ENCODE data around the gene NRG3.

DNA sequence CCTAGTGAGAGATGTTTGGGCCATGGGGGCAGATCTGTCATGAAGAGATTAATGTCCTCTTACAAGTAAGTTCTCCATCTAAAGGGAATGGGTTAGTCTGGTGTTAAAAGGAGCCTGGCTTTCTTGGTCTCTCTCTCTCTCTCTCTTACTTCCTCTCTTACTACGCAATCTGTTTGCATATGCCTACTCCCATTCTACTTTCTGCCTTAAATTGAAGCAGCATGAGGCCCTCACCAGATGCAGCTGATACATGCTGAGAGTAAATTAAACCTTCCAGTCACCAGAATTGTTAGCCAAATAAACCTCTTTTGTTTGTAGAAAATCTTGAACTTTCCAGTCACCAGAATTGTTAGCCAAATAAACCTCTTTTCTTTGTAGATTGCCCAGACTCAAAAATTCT, 884.1 kb downstream of the NRG3 start:
- TF ChIP-seq EZH2phosphoT487 (IDR thresholded peaks at IDR 0.05; ENCODE audit: borderline replicate concordance, low read length), result no peak
- TF ChIP-seq, protein P1, sequence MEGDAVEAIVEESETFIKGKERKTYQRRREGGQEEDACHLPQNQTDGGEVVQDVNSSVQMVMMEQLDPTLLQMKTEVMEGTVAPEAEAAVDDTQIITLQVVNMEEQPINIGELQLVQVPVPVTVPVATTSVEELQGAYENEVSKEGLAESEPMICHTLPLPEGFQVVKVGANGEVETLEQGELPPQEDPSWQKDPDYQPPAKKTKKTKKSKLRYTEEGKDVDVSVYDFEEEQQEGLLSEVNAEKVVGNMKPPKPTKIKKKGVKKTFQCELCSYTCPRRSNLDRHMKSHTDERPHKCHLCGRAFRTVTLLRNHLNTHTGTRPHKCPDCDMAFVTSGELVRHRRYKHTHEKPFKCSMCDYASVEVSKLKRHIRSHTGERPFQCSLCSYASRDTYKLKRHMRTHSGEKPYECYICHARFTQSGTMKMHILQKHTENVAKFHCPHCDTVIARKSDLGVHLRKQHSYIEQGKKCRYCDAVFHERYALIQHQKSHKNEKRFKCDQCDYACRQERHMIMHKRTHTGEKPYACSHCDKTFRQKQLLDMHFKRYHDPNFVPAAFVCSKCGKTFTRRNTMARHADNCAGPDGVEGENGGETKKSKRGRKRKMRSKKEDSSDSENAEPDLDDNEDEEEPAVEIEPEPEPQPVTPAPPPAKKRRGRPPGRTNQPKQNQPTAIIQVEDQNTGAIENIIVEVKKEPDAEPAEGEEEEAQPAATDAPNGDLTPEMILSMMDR (IDR thresholded peaks at IDR 0.05; ENCODE audit: low read depth, low read length, poor library complexity, severe bottlenecking), result no peak

All from DOHH2 (cell line).